ENCODE results near the gene RAI14.

DNA sequence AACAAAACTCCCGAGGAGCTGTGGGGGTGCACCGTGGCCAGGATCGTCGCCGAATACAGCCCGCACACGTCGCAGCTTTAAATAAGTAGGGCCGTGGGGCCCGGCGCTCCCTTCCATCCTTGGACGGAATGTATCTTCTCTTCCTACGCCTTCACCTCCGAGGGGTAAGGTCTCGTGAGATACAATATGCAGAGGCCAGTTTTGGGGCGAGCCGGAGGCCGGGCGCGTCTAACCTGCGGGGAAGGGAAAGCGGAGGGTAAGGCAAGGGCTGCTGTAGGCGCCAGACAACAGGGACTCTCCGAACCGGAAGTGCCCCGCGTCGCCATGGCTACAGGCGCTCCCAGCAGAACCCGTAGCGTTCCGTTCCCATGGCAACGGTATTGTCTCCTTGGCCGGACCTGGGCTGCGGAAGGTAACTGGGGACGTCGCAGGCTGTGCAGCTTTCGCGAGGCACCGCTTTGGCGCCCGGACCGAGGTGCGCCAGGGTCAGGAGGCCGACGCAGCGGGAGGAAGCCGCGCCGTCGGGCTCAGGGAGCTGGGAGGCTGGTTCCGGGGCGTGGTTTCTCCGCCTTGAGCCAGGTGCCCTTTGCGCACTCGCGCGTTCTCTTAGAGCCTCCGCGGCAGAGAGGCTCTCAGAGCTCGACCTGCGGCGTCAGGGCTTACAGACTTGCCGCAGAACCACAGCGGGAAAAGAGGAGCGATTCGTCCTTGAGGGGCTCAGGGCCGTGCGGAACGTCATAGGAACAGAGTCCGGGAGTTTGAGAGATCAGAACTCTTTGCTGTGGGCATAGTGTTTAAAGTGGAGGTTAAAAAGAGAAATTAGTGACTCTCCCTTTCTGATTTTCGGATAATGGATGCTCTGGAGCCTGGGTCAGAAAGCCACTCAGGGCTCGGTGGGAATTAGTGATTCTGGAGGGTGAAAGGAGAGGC is 182.9 kb downstream of the RAI14 start, which contains the start of gene TTC23L:
- TF ChIP-seq, protein P1, sequence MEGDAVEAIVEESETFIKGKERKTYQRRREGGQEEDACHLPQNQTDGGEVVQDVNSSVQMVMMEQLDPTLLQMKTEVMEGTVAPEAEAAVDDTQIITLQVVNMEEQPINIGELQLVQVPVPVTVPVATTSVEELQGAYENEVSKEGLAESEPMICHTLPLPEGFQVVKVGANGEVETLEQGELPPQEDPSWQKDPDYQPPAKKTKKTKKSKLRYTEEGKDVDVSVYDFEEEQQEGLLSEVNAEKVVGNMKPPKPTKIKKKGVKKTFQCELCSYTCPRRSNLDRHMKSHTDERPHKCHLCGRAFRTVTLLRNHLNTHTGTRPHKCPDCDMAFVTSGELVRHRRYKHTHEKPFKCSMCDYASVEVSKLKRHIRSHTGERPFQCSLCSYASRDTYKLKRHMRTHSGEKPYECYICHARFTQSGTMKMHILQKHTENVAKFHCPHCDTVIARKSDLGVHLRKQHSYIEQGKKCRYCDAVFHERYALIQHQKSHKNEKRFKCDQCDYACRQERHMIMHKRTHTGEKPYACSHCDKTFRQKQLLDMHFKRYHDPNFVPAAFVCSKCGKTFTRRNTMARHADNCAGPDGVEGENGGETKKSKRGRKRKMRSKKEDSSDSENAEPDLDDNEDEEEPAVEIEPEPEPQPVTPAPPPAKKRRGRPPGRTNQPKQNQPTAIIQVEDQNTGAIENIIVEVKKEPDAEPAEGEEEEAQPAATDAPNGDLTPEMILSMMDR (IDR thresholded peaks at IDR 0.05): no peak
- peak; percentile 76 for TF ChIP-seq POLR2A (IDR thresholded peaks at IDR 0.05)

Data from right lobe of liver (tissue), 4 donors.